DMS153 (cell line): ENCODE measurements around the gene SPEN.

Experiments
- DNase-seq: peaks from one replicate; lab custom pipeline; 2025; lab: John Stamatoyannopoulos, UW

Gene SPEN

GRCh38 chr1:15852036-15852827, 4.7 kb downstream of the SPEN start:
- DNase-seq, result no peak

- no peak for DNase-seq
Observed at GRCh38 chr1:15852828-15853302, 5.4 kb downstream of the SPEN start.

GRCh38 chr1:15856888-15857287, 9.4 kb downstream of the SPEN start:
- no peak for DNase-seq

- DNase-seq, result no peak
Observed at GRCh38 chr1:15858069-15858670, 10.7 kb downstream of the SPEN start.

- no peak for DNase-seq
Observed at GRCh38 chr1:15858672-15859372, 11.3 kb downstream of the SPEN start.

- DNase-seq, result no peak
Observed at GRCh38 chr1:15863156-15863901, 15.8 kb downstream of the SPEN start.

- DNase-seq, result no peak
Observed at GRCh38 chr1:15866721-15867201, 19.3 kb downstream of the SPEN start.

GRCh38 chr1:15867288-15867687, 19.8 kb downstream of the SPEN start:
- DNase-seq, result no peak

- no peak for DNase-seq
Observed at GRCh38 chr1:15869413-15869812, 21.9 kb downstream of the SPEN start.

- no peak for DNase-seq
Observed at GRCh38 chr1:15870421-15870820, 22.9 kb downstream of the SPEN start.

GRCh38 chr1:15874471-15874870, 27.0 kb downstream of the SPEN start:
- DNase-seq, result no peak

GRCh38 chr1:15876357-15877055, 29.0 kb downstream of the SPEN start:
- DNase-seq, result no peak

GRCh38 chr1:15881961-15882360, 34.5 kb downstream of the SPEN start:
- DNase-seq, result no peak

GRCh38 chr1:15882665-15883064, 35.2 kb downstream of the SPEN start:
- no peak for DNase-seq

- DNase-seq, result no peak
Observed at GRCh38 chr1:15883326-15883725, 35.8 kb downstream of the SPEN start.

GRCh38 chr1:15884477-15884876, 37.0 kb downstream of the SPEN start:
- DNase-seq, result no peak

- no peak for DNase-seq
Observed at GRCh38 chr1:15885269-15885668, 37.8 kb downstream of the SPEN start.

- peak; percentile 91 for DNase-seq
Observed at GRCh38 chr1:15885701-15886610, 38.4 kb downstream of the SPEN start.

- no peak for DNase-seq
Observed at GRCh38 chr1:15886611-15887167, 39.2 kb downstream of the SPEN start.
